HCT116 (cell line): ENCODE results near the gene CLDN5. TPM values are rescaled to one million over a fixed set of nuclear protein-coding genes. Genes with fewer than 3 reads are reported as not detected.

Source experiments
- ATAC-seq: fragments of 200-7000 bp; cut with Tn5 transposase; 2 replicates; pipeline ENCODE4 v1.9.1; 2020; ENCODE audit warnings: mild to moderate bottlenecking, moderate library complexity
- BruUV-seq: library from RNA; stranded (reverse); fragments of 400-500 nt; replicated peaks from 2 replicates; lab custom pipeline; 2021; lab: Mats Ljungman, UMichigan
- CTCF ChIA-PET: fragments of 300-600 bp; sonication (Branson Sonifier 250); formaldehyde crosslinking; loops from one replicate; lab custom pipeline; 2021; ENCODE audit warnings: antibody characterized with exemption; lab: Charles Lee
- POLR2A ChIA-PET: fragments of 300-600, 350-600 bp; sonication (Branson Sonifier 250); formaldehyde crosslinking; loops from one replicate; lab custom pipeline; 2021; ENCODE audit warnings: antibody characterized with exemption; lab: Charles Lee
- RAD21 ChIA-PET, 2 experiments: fragments of 300-600 bp; sonication (Branson Sonifier 250); formaldehyde crosslinking; loops; one replicate each; lab custom pipeline; 2023; ENCODE audit warnings: low total read pairs in 2 of 2; ENCODE audit not compliant: uncharacterized antibody in 2 of 2, unreplicated experiment in 2 of 2, low non-redundant PET in 1 of 2; lab: Charles Lee
- DNase-seq: peaks from one replicate; pipeline ENCODE4 v3.0.0-alpha.2; 2010; ENCODE audit warnings: low read depth, low spot score
- H2AFZ ChIP-seq: fragments of 200-600 bp; shearing (Covaris generic), sonication (generic); 2 replicates; pipeline ENCODE4 v1.6.1; 2017; ENCODE audit warnings: low read depth, mixed run types, mixed read lengths, antibody characterized with exemption, low read length; ENCODE audit not compliant: poor library complexity, severe bottlenecking
- H3K27ac ChIP-seq: 2 replicates; pipeline ENCODE4 v1.5.1; 2012; ENCODE audit warnings: low read depth, low read length
- H3K27me3 ChIP-seq: fragments of 200-600 bp; sonication (generic); 2 replicates; pipeline ENCODE4 v1.6.1; 2016; ENCODE audit warnings: mixed run types, low read length, mixed read lengths; ENCODE audit not compliant: insufficient read depth
- H3K36me3 ChIP-seq, 2 experiments: fragments of 200-500 bp in 1 of 2; fragments of 200-600 bp in 1 of 2; sonication (Bioruptor generic) in 1 of 2; sonication (generic) in 1 of 2; 2 replicates each; pipeline versions ENCODE4 v1.5.1 to v1.6.1; 2014 to 2016; ENCODE audit warnings: low read length in 2 of 2, inconsistent platforms in 1 of 2, mixed read lengths in 1 of 2, mixed run types in 1 of 2; ENCODE audit not compliant: insufficient read depth in 2 of 2, control insufficient read depth in 1 of 2
- H3K4me1 ChIP-seq, 2 experiments: fragments of 200-600 bp in 1 of 2; sonication (generic) in 1 of 2; 2 replicates each; pipeline versions ENCODE4 v1.5.1 to v1.6.1; 2012 to 2017; ENCODE audit warnings: low read length in 2 of 2, inconsistent platforms in 1 of 2, mild to moderate bottlenecking in 1 of 2, mixed read lengths in 1 of 2, mixed run types in 1 of 2, moderate library complexity in 1 of 2; ENCODE audit not compliant: insufficient read depth in 2 of 2, control insufficient read depth in 1 of 2
- H3K4me2 ChIP-seq: fragments of 200-600 bp; sonication (generic); 2 replicates; pipeline ENCODE4 v1.6.1; 2017; ENCODE audit warnings: mixed run types, low read length, mixed read lengths
- H3K4me3 ChIP-seq, 2 experiments: fragments of 200-600 bp in 1 of 2; sonication (generic) in 1 of 2; replicated peaks in 1 of 2; 2 replicates each; pipeline ENCODE4 v1.5.1; 2011 to 2016; ENCODE audit warnings: low read length in 2 of 2, control low read depth in 1 of 2, low read depth in 1 of 2, mild to moderate bottlenecking in 1 of 2, mixed read lengths in 1 of 2, mixed run types in 1 of 2
- H3K79me2 ChIP-seq: fragments of 200-600 bp; sonication (generic); 2 replicates; pipeline ENCODE4 v1.6.1; 2017; ENCODE audit warnings: mild to moderate bottlenecking, mixed run types, low read length, moderate library complexity, mixed read lengths; ENCODE audit not compliant: insufficient read depth
- H3K9ac ChIP-seq: fragments of 200-600 bp; sonication (generic); 2 replicates; pipeline ENCODE4 v1.6.1; 2016; ENCODE audit warnings: low read length, mixed read lengths
- H3K9me2 ChIP-seq: fragments of 200-600 bp; sonication (generic), shearing (Covaris generic); 2 replicates; pipeline ENCODE4 v1.6.1; 2017; ENCODE audit warnings: mixed run types, mild to moderate bottlenecking, moderate library complexity; ENCODE audit not compliant: insufficient read depth
- H3K9me3 ChIP-seq, 2 experiments: fragments of 200-500 bp in 1 of 2; fragments of 200-600 bp in 1 of 2; sonication (Bioruptor generic) in 1 of 2; sonication (generic) in 1 of 2; 2 replicates each; pipeline ENCODE4 v1.6.1; 2014 to 2017; ENCODE audit warnings: low read length in 2 of 2, mixed read lengths in 2 of 2, inconsistent platforms in 1 of 2, low read depth in 1 of 2, mild to moderate bottlenecking in 1 of 2, mixed run types in 1 of 2, moderate library complexity in 1 of 2; ENCODE audit not compliant: control insufficient read depth in 1 of 2, insufficient read depth in 1 of 2
- H4K20me1 ChIP-seq: fragments of 200-600 bp; sonication (generic), shearing (Covaris generic); 2 replicates; pipeline ENCODE4 v1.6.1; 2017; ENCODE audit warnings: mixed run types, mild to moderate bottlenecking, moderate library complexity; ENCODE audit not compliant: insufficient read depth
- CBX3 ChIP-seq: IDR thresholded peaks from 2 replicates; pipeline ENCODE4 v1.6.1; 2012; ENCODE audit warnings: low read depth
- CTCF ChIP-seq, 3 experiments: fragments of 200-600 bp in 1 of 3; sonication (generic) in 1 of 3; IDR thresholded peaks in 2 of 3; conservative IDR thresholded peaks in 1 of 3; 2 replicates each; pipeline ENCODE4 v1.5.1; 2012 to 2017; ENCODE audit warnings: low read depth in 2 of 3, low read length in 2 of 3, antibody characterized with exemption in 1 of 3, borderline replicate concordance in 1 of 3, control low read depth in 1 of 3, mild to moderate bottlenecking in 1 of 3, mixed read lengths in 1 of 3, mixed run types in 1 of 3, moderate library complexity in 1 of 3; ENCODE audit not compliant: insufficient read depth in 1 of 3
- EGR1 ChIP-seq: IDR thresholded peaks from 2 replicates; pipeline ENCODE4 v1.6.1; 2012; ENCODE audit warnings: low read depth
- EZH2 ChIP-seq: fragments of 200-600 bp; sonication (generic); IDR thresholded peaks from 2 replicates; pipeline ENCODE4 v1.6.1; 2017; ENCODE audit warnings: antibody characterized with exemption, mixed run types
- EZH2phosphoT487 ChIP-seq: fragments of 200-600 bp; IDR thresholded peaks from 2 replicates; pipeline ENCODE4 v1.6.1; 2018; ENCODE audit warnings: antibody characterized with exemption, borderline replicate concordance
- FOSL1 ChIP-seq: IDR thresholded peaks from 2 replicates; pipeline ENCODE4 v1.6.1; 2012; ENCODE audit warnings: low read depth
- JUND ChIP-seq: IDR thresholded peaks from 2 replicates; pipeline ENCODE4 v1.6.1; 2012
- POLR2A ChIP-seq: IDR thresholded peaks from 2 replicates; pipeline ENCODE4 v1.7.0; 2011; ENCODE audit warnings: borderline replicate concordance; ENCODE audit not compliant: insufficient read depth, insufficient read length; ENCODE audit errors: extremely low read depth
- POLR2AphosphoS5 ChIP-seq: IDR thresholded peaks from 2 replicates; pipeline ENCODE4 v1.6.1; 2011; ENCODE audit warnings: mild to moderate bottlenecking, low read depth, low read length, moderate library complexity
- RAD21 ChIP-seq: IDR thresholded peaks from 2 replicates; pipeline ENCODE4 v1.6.1; 2012; ENCODE audit warnings: low read depth, mild to moderate bottlenecking
- SIN3A ChIP-seq: IDR thresholded peaks from 2 replicates; pipeline ENCODE4 v1.6.1; 2012; ENCODE audit warnings: low read depth
- SP1 ChIP-seq: IDR thresholded peaks from 2 replicates; pipeline ENCODE4 v1.6.1; 2012; ENCODE audit warnings: low read depth
- YY1 ChIP-seq: IDR thresholded peaks from 2 replicates; pipeline ENCODE4 v1.6.1; 2011; ENCODE audit warnings: low read length, low read depth, moderate library complexity, mild to moderate bottlenecking; ENCODE audit not compliant: insufficient replicate concordance; ENCODE audit errors: extremely low read depth
- ZNF274 ChIP-seq: fragments of 200-500 bp; sonication (Bioruptor generic); IDR thresholded peaks from 2 replicates; pipeline ENCODE4 v1.6.1; 2014; ENCODE audit warnings: mild to moderate bottlenecking, low read depth, low read length, inconsistent platforms
- intact Hi-C: fragments of 100-400 bp; cut with micrococcal nuclease; formaldehyde crosslinking; loops from 2 replicates; pipeline ENCODE4 v1.10.0; 2022
- total RNA-seq: library from RNA; stranded (reverse); gene quantifications from one replicate; pipeline ENCODE4 v1.2.1, GENCODE V29; 2021; ENCODE audit not compliant: unreplicated experiment
- TF ChIP-seq, protein P1 (sequence below): IDR thresholded peaks from 2 replicates; pipeline ENCODE4 v1.6.1; 2012
- TF ChIP-seq, protein P2 (sequence below): IDR thresholded peaks from 2 replicates; pipeline ENCODE4 v1.6.1; 2012; ENCODE audit warnings: low read depth

The CLDN5 gene
- total RNA-seq, 1 experiment from 2014 or later = 0.32 TPM

- H3K27me3 ChIP-seq = no peaks in the 10 kb centered on the region
- no peak overlapping the region for H3K4me3 ChIP-seq
- H3K9me3 ChIP-seq = no peaks in the 10 kb centered on the region
- DNase-seq (no peak), ATAC-seq (no peak)
- CTCF ChIA-PET = no interaction called here
- TF ChIP-seq SIN3A = no peak
- TF ChIP-seq, protein P1, sequence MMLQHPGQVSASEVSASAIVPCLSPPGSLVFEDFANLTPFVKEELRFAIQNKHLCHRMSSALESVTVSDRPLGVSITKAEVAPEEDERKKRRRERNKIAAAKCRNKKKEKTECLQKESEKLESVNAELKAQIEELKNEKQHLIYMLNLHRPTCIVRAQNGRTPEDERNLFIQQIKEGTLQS = no peak
- no peak for TF ChIP-seq EZH2phosphoT487
- RAD21 ChIA-PET = no interaction called here
- no peak overlapping the region for H3K4me2 ChIP-seq
- H2AFZ ChIP-seq = no peak overlapping the region
- no peaks in the 10 kb centered on the region for H3K9me2 ChIP-seq
- no peak overlapping the region for H3K27ac ChIP-seq
- POLR2A ChIA-PET = no interaction called here
- peaks cover 0 to 5% of the 10 kb centered on the region in 2 experiments; a peak in 1 of 4 replicates for H3K4me1 ChIP-seq
- H3K9ac ChIP-seq = no peak overlapping the region
- H3K36me3 ChIP-seq = no peaks in the 10 kb centered on the region
- intact Hi-C loops = no loop called here
- no peaks in the 10 kb centered on the region for H4K20me1 ChIP-seq
- H3K79me2 ChIP-seq = no peaks in the 10 kb centered on the region
- BruUV-seq = no TSS peak
Measured at GRCh38 chr22:19526076-19526701, 2.0 kb upstream of the CLDN5 start.

DNA sequence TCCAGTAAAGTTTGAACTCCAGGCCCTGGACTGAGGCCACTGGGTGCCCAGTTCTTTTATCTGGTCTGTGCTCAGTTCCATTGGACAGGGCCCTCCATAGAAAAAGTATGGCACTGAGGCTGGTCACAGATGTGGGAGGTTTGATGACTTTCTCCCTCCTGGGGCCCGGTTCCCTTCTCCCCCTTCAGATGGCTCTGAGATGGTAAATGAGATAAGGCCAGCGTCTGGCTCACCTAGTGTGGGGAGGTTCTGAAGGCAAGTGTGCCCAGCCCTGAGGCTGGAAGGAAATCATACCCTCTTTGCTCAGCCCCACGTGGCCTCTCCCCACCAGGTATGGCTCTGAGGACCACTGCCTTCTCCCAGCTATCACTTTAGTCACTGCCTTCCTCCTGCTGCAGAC is 1.5 kb upstream of the CLDN5 start:
- BruUV-seq = no TSS peak
- CTCF ChIA-PET = no interaction called here
- H4K20me1 ChIP-seq = no peaks in the 10 kb centered on the region
- H3K4me2 ChIP-seq = no peak overlapping the region
- H3K27me3 ChIP-seq = no peaks in the 10 kb centered on the region
- no peaks in the 10 kb centered on the region for H3K36me3 ChIP-seq
- intact Hi-C loops = no loop called here
- no peak for DNase-seq
- no peak for ATAC-seq
- no peaks in the 10 kb centered on the region for H3K9me2 ChIP-seq
- RAD21 ChIA-PET = no interaction called here
- H3K79me2 ChIP-seq = no peaks in the 10 kb centered on the region
- H3K4me1 ChIP-seq = peaks cover 0 to 5% of the 10 kb centered on the region in 2 experiments; a peak in 1 of 4 replicates
- no peaks in the 10 kb centered on the region for H3K9me3 ChIP-seq
- no peak overlapping the region for H3K4me3 ChIP-seq
- H2AFZ ChIP-seq = no peak overlapping the region
- no peak overlapping the region for H3K9ac ChIP-seq
- no peak overlapping the region for H3K27ac ChIP-seq
- POLR2A ChIA-PET = no interaction called here
- TF ChIP-seq EGR1 = no peak
- no peak for TF ChIP-seq RAD21
- no peak for TF ChIP-seq EZH2
- no peak for TF ChIP-seq ZNF274
- TF ChIP-seq FOSL1 = no peak
- no peak for TF ChIP-seq SP1
- no peak for TF ChIP-seq YY1
- TF ChIP-seq EZH2phosphoT487 = no peak
- TF ChIP-seq POLR2A = no peak
- no peak for TF ChIP-seq JUND
- TF ChIP-seq POLR2AphosphoS5 = no peak
- TF ChIP-seq CTCF (IDR thresholded peaks at IDR 0.05 in 2 of 3, conservative IDR thresholded peaks at IDR 0.05 in 1 of 3; ENCODE audit: borderline replicate concordance in 1 of 3, insufficient read depth in 1 of 3, low read depth in 2 of 3, low read length in 2 of 3) = no peak
- no peak for TF ChIP-seq CBX3
- TF ChIP-seq, protein P2, sequence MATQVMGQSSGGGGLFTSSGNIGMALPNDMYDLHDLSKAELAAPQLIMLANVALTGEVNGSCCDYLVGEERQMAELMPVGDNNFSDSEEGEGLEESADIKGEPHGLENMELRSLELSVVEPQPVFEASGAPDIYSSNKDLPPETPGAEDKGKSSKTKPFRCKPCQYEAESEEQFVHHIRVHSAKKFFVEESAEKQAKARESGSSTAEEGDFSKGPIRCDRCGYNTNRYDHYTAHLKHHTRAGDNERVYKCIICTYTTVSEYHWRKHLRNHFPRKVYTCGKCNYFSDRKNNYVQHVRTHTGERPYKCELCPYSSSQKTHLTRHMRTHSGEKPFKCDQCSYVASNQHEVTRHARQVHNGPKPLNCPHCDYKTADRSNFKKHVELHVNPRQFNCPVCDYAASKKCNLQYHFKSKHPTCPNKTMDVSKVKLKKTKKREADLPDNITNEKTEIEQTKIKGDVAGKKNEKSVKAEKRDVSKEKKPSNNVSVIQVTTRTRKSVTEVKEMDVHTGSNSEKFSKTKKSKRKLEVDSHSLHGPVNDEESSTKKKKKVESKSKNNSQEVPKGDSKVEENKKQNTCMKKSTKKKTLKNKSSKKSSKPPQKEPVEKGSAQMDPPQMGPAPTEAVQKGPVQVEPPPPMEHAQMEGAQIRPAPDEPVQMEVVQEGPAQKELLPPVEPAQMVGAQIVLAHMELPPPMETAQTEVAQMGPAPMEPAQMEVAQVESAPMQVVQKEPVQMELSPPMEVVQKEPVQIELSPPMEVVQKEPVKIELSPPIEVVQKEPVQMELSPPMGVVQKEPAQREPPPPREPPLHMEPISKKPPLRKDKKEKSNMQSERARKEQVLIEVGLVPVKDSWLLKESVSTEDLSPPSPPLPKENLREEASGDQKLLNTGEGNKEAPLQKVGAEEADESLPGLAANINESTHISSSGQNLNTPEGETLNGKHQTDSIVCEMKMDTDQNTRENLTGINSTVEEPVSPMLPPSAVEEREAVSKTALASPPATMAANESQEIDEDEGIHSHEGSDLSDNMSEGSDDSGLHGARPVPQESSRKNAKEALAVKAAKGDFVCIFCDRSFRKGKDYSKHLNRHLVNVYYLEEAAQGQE = no peak
